ENCODE results near the gene PPP1R1A. TPM values are rescaled to one million over a fixed set of nuclear protein-coding genes. Genes with fewer than 3 reads are reported as not detected.

Gene PPP1R1A
- total RNA-seq, 2 donors from 2014 or later, result 0.87 to 12.0 TPM

DNA sequence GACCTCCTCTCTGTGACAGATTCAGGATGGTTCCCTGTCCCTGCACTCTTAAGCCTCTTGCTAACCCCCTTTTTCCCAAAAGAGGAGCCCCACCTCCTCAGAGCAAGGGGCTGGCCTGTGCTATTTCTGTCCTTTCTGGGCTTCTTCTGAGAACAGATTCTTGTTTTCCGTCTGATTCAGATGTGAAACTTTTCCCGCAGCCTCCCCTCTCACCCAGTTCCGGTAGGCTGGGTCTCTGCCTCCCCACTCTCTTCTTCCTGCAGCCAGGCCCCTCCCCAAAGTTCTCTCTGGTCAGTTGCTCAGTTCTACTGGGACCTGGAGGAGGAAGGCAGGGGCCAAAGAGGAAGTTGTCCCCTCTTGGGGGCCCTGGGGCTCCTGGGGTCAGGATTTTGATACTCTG lies 27.3 kb downstream of the PPP1R1A start:
- H3K36me3 ChIP-seq, result no peaks in the 10 kb centered on the region
- intact Hi-C loops (cut with DNase I), result no loop called here
- no peaks in the 10 kb centered on the region for H3K4me1 ChIP-seq (replicated peaks)
- H3K9me3 ChIP-seq, result no peaks in the 10 kb centered on the region
- H3K27ac ChIP-seq, result no peak overlapping the region
- peak overlapping the region in 1 of 2 donors; percentile 8 for H3K4me3 ChIP-seq
- H3K27me3 ChIP-seq (replicated peaks; ENCODE audit: insufficient read depth), result peaks cover 3% of the 10 kb centered on the region
- no peak for DNase-seq (ENCODE audit: low spot score)
- WGBS, result 57% methylated on average over 2 of the region's 3 CpGs
- TF ChIP-seq POLR2A (IDR thresholded peaks at IDR 0.05) (no peak), POLR2AphosphoS5 (IDR thresholded peaks at IDR 0.05) (no peak)
- TF ChIP-seq, protein P1, sequence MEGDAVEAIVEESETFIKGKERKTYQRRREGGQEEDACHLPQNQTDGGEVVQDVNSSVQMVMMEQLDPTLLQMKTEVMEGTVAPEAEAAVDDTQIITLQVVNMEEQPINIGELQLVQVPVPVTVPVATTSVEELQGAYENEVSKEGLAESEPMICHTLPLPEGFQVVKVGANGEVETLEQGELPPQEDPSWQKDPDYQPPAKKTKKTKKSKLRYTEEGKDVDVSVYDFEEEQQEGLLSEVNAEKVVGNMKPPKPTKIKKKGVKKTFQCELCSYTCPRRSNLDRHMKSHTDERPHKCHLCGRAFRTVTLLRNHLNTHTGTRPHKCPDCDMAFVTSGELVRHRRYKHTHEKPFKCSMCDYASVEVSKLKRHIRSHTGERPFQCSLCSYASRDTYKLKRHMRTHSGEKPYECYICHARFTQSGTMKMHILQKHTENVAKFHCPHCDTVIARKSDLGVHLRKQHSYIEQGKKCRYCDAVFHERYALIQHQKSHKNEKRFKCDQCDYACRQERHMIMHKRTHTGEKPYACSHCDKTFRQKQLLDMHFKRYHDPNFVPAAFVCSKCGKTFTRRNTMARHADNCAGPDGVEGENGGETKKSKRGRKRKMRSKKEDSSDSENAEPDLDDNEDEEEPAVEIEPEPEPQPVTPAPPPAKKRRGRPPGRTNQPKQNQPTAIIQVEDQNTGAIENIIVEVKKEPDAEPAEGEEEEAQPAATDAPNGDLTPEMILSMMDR (IDR thresholded peaks at IDR 0.05), result no peak

DNA sequence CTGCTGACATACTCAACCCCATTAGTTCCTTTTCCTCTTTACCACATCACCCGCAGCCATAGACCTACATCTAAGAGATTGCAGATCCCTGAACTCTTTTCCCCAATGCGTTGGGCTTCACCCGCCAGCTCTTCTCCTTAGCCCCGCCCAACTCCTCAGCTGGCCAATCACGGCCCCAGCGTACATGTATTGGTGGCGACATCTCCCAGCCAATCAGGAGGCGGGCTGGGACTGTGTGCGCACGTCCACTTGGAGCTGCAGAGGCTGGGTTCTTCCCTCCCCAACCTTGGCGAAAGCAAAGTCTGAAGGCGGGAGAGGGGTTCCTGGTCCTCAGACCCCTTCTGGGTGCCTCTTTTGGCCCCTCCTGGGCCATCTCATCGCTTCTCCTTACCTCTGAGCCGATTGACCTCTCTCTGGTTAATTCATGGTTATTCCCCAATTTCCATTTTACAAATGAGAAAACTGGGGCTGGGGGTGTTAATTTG lies 28.0 kb downstream of the PPP1R1A start:
- H3K4me3 ChIP-seq, result peak overlapping the region; percentile 8 to 14
- H3K4me1 ChIP-seq (replicated peaks), result no peaks in the 10 kb centered on the region
- H3K27ac ChIP-seq, result peak overlapping the region in 1 of 2 donors; percentile 14
- no peaks in the 10 kb centered on the region for H3K36me3 ChIP-seq
- peaks cover 4% of the 10 kb centered on the region for H3K27me3 ChIP-seq (replicated peaks; ENCODE audit: insufficient read depth)
- H3K9me3 ChIP-seq, result no peaks in the 10 kb centered on the region
- WGBS, result 2% methylated on average over 14 of the region's 14 CpGs
- intact Hi-C loops (cut with DNase I), result no loop called here
- DNase-seq (ENCODE audit: low spot score), result peak; percentile 73
- TF ChIP-seq, protein P1 (IDR thresholded peaks at IDR 0.05), result no peak
- TF ChIP-seq POLR2AphosphoS5 (IDR thresholded peaks at IDR 0.05) (peak; percentile 57), POLR2A (IDR thresholded peaks at IDR 0.05) (no peak)

DNA sequence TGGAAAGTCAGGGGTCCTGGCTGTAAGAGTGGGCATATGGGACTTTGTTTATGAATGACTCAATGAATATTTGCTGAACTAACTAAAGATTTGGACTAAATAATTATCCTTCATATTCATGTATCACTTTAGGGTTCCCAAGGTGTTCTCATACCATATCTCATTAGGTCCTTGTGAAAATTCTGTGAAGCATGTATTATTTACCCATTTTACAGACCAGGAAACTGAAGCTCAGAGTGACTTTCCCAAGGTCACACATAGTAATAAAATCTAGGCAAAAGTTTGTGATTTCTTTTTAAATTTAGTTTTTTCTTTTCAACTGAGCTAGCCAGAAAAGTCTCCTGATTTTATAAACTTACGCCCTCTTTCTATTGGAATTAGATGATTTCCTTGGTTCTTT lies 29.7 kb downstream of the PPP1R1A start:
- no peaks in the 10 kb centered on the region for H3K36me3 ChIP-seq
- H3K27me3 ChIP-seq (replicated peaks; ENCODE audit: insufficient read depth), result peaks cover 4% of the 10 kb centered on the region
- intact Hi-C loops (cut with DNase I), result no loop called here
- no peak overlapping the region for H3K27ac ChIP-seq
- no peaks in the 10 kb centered on the region for H3K4me1 ChIP-seq (replicated peaks)
- WGBS, result 96% methylated on average over 1 of the region's 1 CpG
- H3K9me3 ChIP-seq, result no peaks in the 10 kb centered on the region
- TF ChIP-seq, protein P1 (IDR thresholded peaks at IDR 0.05), result no peak
- TF ChIP-seq POLR2AphosphoS5 (IDR thresholded peaks at IDR 0.05), result no peak
- TF ChIP-seq POLR2A (IDR thresholded peaks at IDR 0.05), result no peak
- H3K4me3 ChIP-seq, result no peak overlapping the region
- DNase-seq (ENCODE audit: low spot score), result no peak

DNA sequence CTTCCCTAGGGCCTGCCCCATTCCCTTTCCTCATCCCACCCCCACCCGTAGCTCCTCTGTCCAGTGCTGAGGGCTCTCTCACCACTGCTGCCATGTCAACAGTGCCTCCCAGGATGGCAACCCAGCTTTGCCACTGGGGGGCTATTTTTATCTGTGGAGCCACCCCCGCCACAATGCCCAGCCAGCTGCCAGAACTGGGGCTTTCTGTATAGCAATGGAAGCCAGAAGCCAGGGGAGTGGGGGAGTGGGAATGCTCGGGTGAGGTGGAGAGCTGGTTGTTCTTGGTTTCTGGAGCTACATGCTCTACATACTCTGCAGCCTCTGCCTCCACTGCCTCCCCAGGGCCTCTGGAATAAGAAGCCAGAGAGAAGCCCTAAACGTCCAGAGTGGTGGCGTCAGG lies 30.1 kb downstream of the PPP1R1A start:
- Histone ChIP-seq H3K27ac (no peak overlapping the region), H3K9me3 (no peaks in the 10 kb centered on the region), H3K36me3 (no peaks in the 10 kb centered on the region), H3K4me3 (no peak overlapping the region), H3K4me1 (replicated peaks) (no peaks in the 10 kb centered on the region), H3K27me3 (replicated peaks; ENCODE audit: insufficient read depth) (peaks cover 4% of the 10 kb centered on the region)
- no peak for DNase-seq (ENCODE audit: low spot score)
- intact Hi-C loops (cut with DNase I), result no loop called here
- 69% methylated on average over 5 of the region's 5 CpGs for WGBS
- TF ChIP-seq POLR2AphosphoS5 (IDR thresholded peaks at IDR 0.05) (no peak), POLR2A (IDR thresholded peaks at IDR 0.05) (no peak)
- TF ChIP-seq, protein P1 (IDR thresholded peaks at IDR 0.05), result no peak

DNA sequence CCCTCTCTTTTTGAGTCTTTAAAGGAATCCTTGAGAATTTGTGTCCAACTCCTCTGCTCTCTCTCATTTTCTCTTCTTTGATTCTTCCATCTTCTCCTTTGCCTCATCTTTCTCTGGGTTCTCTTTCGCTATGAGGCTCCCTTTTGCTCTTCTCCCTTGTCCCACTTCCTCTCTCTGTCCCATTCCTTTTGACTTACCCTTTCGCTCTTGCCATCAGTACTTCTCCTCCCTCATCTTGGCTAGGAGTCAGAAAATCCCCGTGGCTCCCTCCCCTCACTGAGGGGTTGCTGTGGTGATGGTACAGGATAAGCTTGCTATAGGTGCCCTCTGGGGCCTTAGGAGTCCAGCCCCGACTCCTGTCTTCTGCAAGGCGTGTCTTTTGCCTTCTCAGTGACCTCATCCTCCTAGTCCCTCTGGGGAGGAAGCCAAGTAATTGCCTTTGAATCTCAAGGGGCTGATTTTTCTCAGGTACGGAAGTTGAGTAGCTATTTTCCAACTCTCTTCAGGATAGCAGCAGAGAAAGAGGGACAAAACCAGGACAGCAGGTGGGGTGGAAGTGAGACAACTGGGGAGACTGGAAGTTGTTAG lies 32.7 kb downstream of the PPP1R1A start:
- H3K4me1 ChIP-seq (replicated peaks), result no peaks in the 10 kb centered on the region
- 47% methylated on average over 6 of the region's 6 CpGs for WGBS

More for the DNA sequence above, 32.7 kb downstream of the PPP1R1A start:
- intact Hi-C loops (cut with DNase I), result no loop called here
- DNase-seq (ENCODE audit: low spot score), result no peak
- Histone ChIP-seq H3K9me3 (no peaks in the 10 kb centered on the region), H3K36me3 (no peaks in the 10 kb centered on the region), H3K4me3 (no peak overlapping the region), H3K27me3 (replicated peaks; ENCODE audit: insufficient read depth) (peaks cover 4% of the 10 kb centered on the region), H3K27ac (no peak overlapping the region)
- TF ChIP-seq, protein P1 (IDR thresholded peaks at IDR 0.05), result no peak
- TF ChIP-seq POLR2A (IDR thresholded peaks at IDR 0.05) (no peak), POLR2AphosphoS5 (IDR thresholded peaks at IDR 0.05) (no peak)

Data from prostate gland (tissue), 2 donors.